ENCODE measurements around the gene CCDC91.
A peak's percentile ranks its signal among the peaks of the same experiment; 100 is the strongest.
"Not testable (repeated sequence)": the region's sequence is repeated elsewhere in the genome, so short reads cannot be mapped to it uniquely, and the experiment has no call there.

The CCDC91 gene

GRCh38 chr12:28184375-28184774, 5.9 kb upstream of the CCDC91 start:
- DNase-seq (ENCODE audit: low spot score) = no peak

- no peak for DNase-seq (ENCODE audit: low spot score)
Measured at GRCh38 chr12:28186500-28186899, 3.8 kb upstream of the CCDC91 start.

- no peak for DNase-seq (ENCODE audit: low spot score)
Measured at GRCh38 chr12:28189784-28190320, 404 bp upstream of the CCDC91 start.

GRCh38 chr12:28191051-28192048, 1.1 kb downstream of the CCDC91 start:
- DNase-seq (ENCODE audit: low spot score) = peak; percentile 17

- DNase-seq (ENCODE audit: low spot score) = no peak
Measured at GRCh38 chr12:28192125-28192524, 1.9 kb downstream of the CCDC91 start.

GRCh38 chr12:28194621-28195020, 4.4 kb downstream of the CCDC91 start:
- DNase-seq (ENCODE audit: low spot score) = not testable (repeated sequence)

GRCh38 chr12:28201136-28201535, 10.9 kb downstream of the CCDC91 start:
- DNase-seq (ENCODE audit: low spot score) = not testable (repeated sequence)

- peak; percentile 65 for DNase-seq (ENCODE audit: low spot score)
Measured at GRCh38 chr12:28202374-28203130, 12.3 kb downstream of the CCDC91 start.

- no peak for DNase-seq (ENCODE audit: low spot score)
Measured at GRCh38 chr12:28209782-28210181, 19.5 kb downstream of the CCDC91 start.

GRCh38 chr12:28212182-28212581, 21.9 kb downstream of the CCDC91 start:
- no peak for DNase-seq (ENCODE audit: low spot score)

- DNase-seq (ENCODE audit: low spot score) = no peak
Measured at GRCh38 chr12:28215021-28215420, 24.8 kb downstream of the CCDC91 start.

GRCh38 chr12:28216016-28216415, 25.8 kb downstream of the CCDC91 start:
- no peak for DNase-seq (ENCODE audit: low spot score)

- no peak for DNase-seq (ENCODE audit: low spot score)
Measured at GRCh38 chr12:28217805-28218204, 27.5 kb downstream of the CCDC91 start.

- no peak for DNase-seq (ENCODE audit: low spot score)
Measured at GRCh38 chr12:28218875-28219274, 28.6 kb downstream of the CCDC91 start.

- DNase-seq (ENCODE audit: low spot score) = no peak
Measured at GRCh38 chr12:28219827-28220226, 29.6 kb downstream of the CCDC91 start.

GRCh38 chr12:28222081-28222700, 31.9 kb downstream of the CCDC91 start:
- no peak for DNase-seq (ENCODE audit: low spot score)

- DNase-seq (ENCODE audit: low spot score) = no peak
Measured at GRCh38 chr12:28223025-28223554, 32.8 kb downstream of the CCDC91 start.

- no peak for DNase-seq (ENCODE audit: low spot score)
Measured at GRCh38 chr12:28223858-28224257, 33.6 kb downstream of the CCDC91 start.

GRCh38 chr12:28226705-28227104, 36.4 kb downstream of the CCDC91 start:
- no peak for DNase-seq (ENCODE audit: low spot score)

- no peak for DNase-seq (ENCODE audit: low spot score)
Measured at GRCh38 chr12:28227251-28227650, 37.0 kb downstream of the CCDC91 start.

GRCh38 chr12:28231248-28231647, 41.0 kb downstream of the CCDC91 start:
- DNase-seq (ENCODE audit: low spot score) = no peak
